Right ventricle myocardium superior (tissue), 1 donor: ENCODE measurements around the gene CNTN5. TPM values are rescaled to one million over a fixed set of nuclear protein-coding genes. Genes with fewer than 3 reads are reported as not detected.
"Not testable (repeated sequence)": the region's sequence is repeated elsewhere in the genome, so short reads cannot be mapped to it uniquely, and the experiment has no call there.

Source experiments
- ATAC-seq: fragments of 200-7000 bp; cut with Tn5 transposase; one replicate; pipeline ENCODE4 v1.9.1; 2020; ENCODE audit warnings: mild to moderate bottlenecking; ENCODE audit not compliant: poor library complexity
- DNase-seq: peaks from one replicate; pipeline ENCODE4 v3.0.0-alpha.2; 2020
- intact Hi-C: fragments of 100-400 bp; cut with DNase I; formaldehyde crosslinking; loops from one replicate; pipeline ENCODE4 v1.11.2; 2022
- total RNA-seq: library from RNA; stranded (reverse); fragmentation: NEBNext Ultra II Directional; extraction: Animal tissue kit (Norgen Biotek cat#: 25700); gene quantifications from one replicate; pipeline ENCODE4 v1.2.1, GENCODE V29; 2021
- donor health status: DM: no; HTN: yes; CAD: no; lungs with severe emphysema.

CNTN5 gene
- total RNA-seq, 1 donor from 2014 or later: not detected

GRCh38 chr11:100274466-100274865, 1253.7 kb downstream of the CNTN5 start:
- ATAC-seq, intact Hi-C loops, DNase-seq: not testable (repeated sequence)

GRCh38 chr11:100294748-100295147, 1274.0 kb downstream of the CNTN5 start:
- ATAC-seq (no peak), DNase-seq (no peak)
- intact Hi-C loops: no loop called here

GRCh38 chr11:100296051-100296679, 1275.4 kb downstream of the CNTN5 start:
- DNase-seq (no peak), ATAC-seq (no peak)
- intact Hi-C loops: no loop called here

GRCh38 chr11:100297516-100297915, 1276.8 kb downstream of the CNTN5 start:
- no peak for DNase-seq
- no peak for ATAC-seq
- intact Hi-C loops: no loop called here

GRCh38 chr11:100302824-100303223, 1282.1 kb downstream of the CNTN5 start:
- DNase-seq: no peak
- ATAC-seq: no peak
- intact Hi-C loops: no loop called here

GRCh38 chr11:100303897-100304296, 1283.1 kb downstream of the CNTN5 start:
- ATAC-seq (no peak), DNase-seq (no peak)
- intact Hi-C loops: no loop called here

- ATAC-seq (no peak), DNase-seq (no peak)
- intact Hi-C loops: no loop called here
These were observed 1287.5 kb downstream of the CNTN5 start for GRCh38 chr11:100308202-100308601.

GRCh38 chr11:100315946-100316345, 1295.2 kb downstream of the CNTN5 start:
- ATAC-seq: no peak
- intact Hi-C loops: no loop called here
- no peak for DNase-seq

GRCh38 chr11:100316952-100317351, 1296.2 kb downstream of the CNTN5 start:
- no peak for DNase-seq
- intact Hi-C loops: no loop called here
- no peak for ATAC-seq

GRCh38 chr11:100319691-100320090, 1298.9 kb downstream of the CNTN5 start:
- intact Hi-C loops: no loop called here
- ATAC-seq (no peak), DNase-seq (no peak)

GRCh38 chr11:100328626-100329340, 1308.0 kb downstream of the CNTN5 start:
- intact Hi-C loops: no loop called here
- DNase-seq (no peak), ATAC-seq (no peak)

- intact Hi-C loops: no loop called here
- DNase-seq (no peak), ATAC-seq (no peak)
These were observed 1308.6 kb downstream of the CNTN5 start for GRCh38 chr11:100329352-100329751.

GRCh38 chr11:100336873-100337272, 1316.1 kb downstream of the CNTN5 start:
- DNase-seq (no peak), ATAC-seq (no peak)
- intact Hi-C loops: no loop called here

GRCh38 chr11:100338144-100338840, 1317.5 kb downstream of the CNTN5 start:
- ATAC-seq: no peak
- intact Hi-C loops: no loop called here
- DNase-seq: no peak

GRCh38 chr11:100340466-100341319, 1319.9 kb downstream of the CNTN5 start:
- no peak for DNase-seq
- intact Hi-C loops: no loop called here

GRCh38 chr11:100353083-100353482, 1332.3 kb downstream of the CNTN5 start:
- ATAC-seq: no peak
- DNase-seq: no peak
- intact Hi-C loops: no loop called here

More at GRCh38 chr11:100340466-100341319, 1319.9 kb downstream of the CNTN5 start:
- ATAC-seq: no peak

GRCh38 chr11:100354736-100355135, 1334.0 kb downstream of the CNTN5 start:
- ATAC-seq (no peak), DNase-seq (no peak)
- intact Hi-C loops: no loop called here

- no peak for DNase-seq
- intact Hi-C loops: no loop called here
- no peak for ATAC-seq
These were observed 1335.3 kb downstream of the CNTN5 start for GRCh38 chr11:100356035-100356434.

- intact Hi-C loops: no loop called here
- ATAC-seq (no peak), DNase-seq (no peak)
These were observed 1338.5 kb downstream of the CNTN5 start for GRCh38 chr11:100359281-100359680.
